HL-60/S4 treated with phorbol 12-myristate 13-acetate at 8.2 ng/mL for 4 days and 3 days (cell line): ENCODE measurements around the gene SP6.

ENCODE experiments used
- in situ Hi-C: fragments of 300-500 bp; cut with MboI; formaldehyde crosslinking; loops from 2 replicates; pipeline ENCODE4 v1.15.0; 2022; ENCODE audit warnings: low sequenced_read_pairs

Gene SP6

GRCh38 chr17:47800686-47801085, 50.3 kb downstream of the SP6 start:
- in situ Hi-C loops, result no loop called here

- in situ Hi-C loops, result no loop called here
Measured at GRCh38 chr17:47797797-47798196, 53.2 kb downstream of the SP6 start.
